Ascending aorta (tissue), 2 donors: ENCODE measurements around the gene SLC9A1. TPM values are rescaled to one million over a fixed set of nuclear protein-coding genes. Genes with fewer than 3 reads are reported as not detected.

Experiments used
- DNase-seq, 2 donors: peaks; one replicate each; pipeline ENCODE4 v3.0.0-alpha.2; 2019; ENCODE audit warnings: low spot score in 2 of 2
- H3K27ac ChIP-seq, 2 donors: fragments of 200-600 bp; sonication (generic); one replicate each; pipeline ENCODE4 v1.5.1; 2016 to 2017; ENCODE audit warnings: mild to moderate bottlenecking in 1 of 2
- H3K27me3 ChIP-seq: fragments of 200-600 bp; sonication (generic); one replicate; pipeline ENCODE4 v1.5.1; 2017
- H3K36me3 ChIP-seq, 2 donors: fragments of 200-600 bp; sonication (generic); one replicate each; pipeline ENCODE4 v1.5.1; 2016
- H3K4me1 ChIP-seq, 2 donors: fragments of 200-600 bp; sonication (generic); one replicate each; pipeline ENCODE4 v1.5.1; 2016 to 2017; ENCODE audit warnings: mild to moderate bottlenecking in 1 of 2
- H3K4me3 ChIP-seq, 2 donors: fragments of 200-600 bp; sonication (generic); one replicate each; pipeline ENCODE4 v1.5.1; 2016 to 2017; ENCODE audit warnings: mild to moderate bottlenecking in 1 of 2
- H3K9me3 ChIP-seq, 2 donors: fragments of 200-600 bp; sonication (generic); one replicate each; pipeline ENCODE4 v1.5.1; 2016
- intact Hi-C: fragments of 100-400 bp; cut with DNase I; formaldehyde crosslinking; loops from one replicate; pipeline ENCODE4 v1.15.1; 2023
- total RNA-seq: library from RNA; depleted of rRNA; stranded (reverse); fragments of >200 nt; gene quantifications from one replicate; pipeline ENCODE4 v1.1.0, GENCODE V29; 2016
- TF ChIP-seq, protein P1 (sequence below), 3 experiments: fragments of 200-600 bp in 2 of 3; fragments of 450-650 bp in 1 of 3; sonication (generic) in 2 of 3; IDR thresholded peaks; one replicate each; pipeline ENCODE4 v1.5.1; 2016 to 2019; ENCODE audit warnings: antibody characterized with exemption in 3 of 3, mild to moderate bottlenecking in 1 of 3, moderate library complexity in 1 of 3

Gene SLC9A1
- total RNA-seq, 1 donor from 2014 or later, result 22.0 TPM

GRCh38 chr1:27141266-27142003 lies 13.5 kb downstream of the SLC9A1 start:
- Histone ChIP-seq H3K27ac (no peak overlapping the region), H3K4me3 (no peak overlapping the region), H3K27me3 (no peaks in the 10 kb centered on the region), H3K4me1 (peaks cover 11 to 29% of the 10 kb centered on the region in 2 donors), H3K36me3 (no peaks in the 10 kb centered on the region), H3K9me3 (no peaks in the 10 kb centered on the region)
- TF ChIP-seq, protein P1, sequence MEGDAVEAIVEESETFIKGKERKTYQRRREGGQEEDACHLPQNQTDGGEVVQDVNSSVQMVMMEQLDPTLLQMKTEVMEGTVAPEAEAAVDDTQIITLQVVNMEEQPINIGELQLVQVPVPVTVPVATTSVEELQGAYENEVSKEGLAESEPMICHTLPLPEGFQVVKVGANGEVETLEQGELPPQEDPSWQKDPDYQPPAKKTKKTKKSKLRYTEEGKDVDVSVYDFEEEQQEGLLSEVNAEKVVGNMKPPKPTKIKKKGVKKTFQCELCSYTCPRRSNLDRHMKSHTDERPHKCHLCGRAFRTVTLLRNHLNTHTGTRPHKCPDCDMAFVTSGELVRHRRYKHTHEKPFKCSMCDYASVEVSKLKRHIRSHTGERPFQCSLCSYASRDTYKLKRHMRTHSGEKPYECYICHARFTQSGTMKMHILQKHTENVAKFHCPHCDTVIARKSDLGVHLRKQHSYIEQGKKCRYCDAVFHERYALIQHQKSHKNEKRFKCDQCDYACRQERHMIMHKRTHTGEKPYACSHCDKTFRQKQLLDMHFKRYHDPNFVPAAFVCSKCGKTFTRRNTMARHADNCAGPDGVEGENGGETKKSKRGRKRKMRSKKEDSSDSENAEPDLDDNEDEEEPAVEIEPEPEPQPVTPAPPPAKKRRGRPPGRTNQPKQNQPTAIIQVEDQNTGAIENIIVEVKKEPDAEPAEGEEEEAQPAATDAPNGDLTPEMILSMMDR (IDR thresholded peaks at IDR 0.05), result no peak
- no peak for DNase-seq
- intact Hi-C loops, result no loop called here

- no peaks in the 10 kb centered on the region for H3K27me3 ChIP-seq
- no peaks in the 10 kb centered on the region for H3K9me3 ChIP-seq
- no peak for DNase-seq
- intact Hi-C loops, result no loop called here
- H3K36me3 ChIP-seq, result no peaks in the 10 kb centered on the region
- TF ChIP-seq, protein P1 (IDR thresholded peaks at IDR 0.05), result no peak
- no peak overlapping the region for H3K27ac ChIP-seq
- peaks cover 2 to 20% of the 10 kb centered on the region in 2 donors for H3K4me1 ChIP-seq
- H3K4me3 ChIP-seq, result no peak overlapping the region
Observed at GRCh38 chr1:27139980-27140379, 14.9 kb downstream of the SLC9A1 start.

- no peak for DNase-seq
- TF ChIP-seq, protein P1 (IDR thresholded peaks at IDR 0.05), result no peak
- Histone ChIP-seq H3K4me1 (peaks cover 2 to 28% of the 10 kb centered on the region in 2 donors), H3K9me3 (no peaks in the 10 kb centered on the region), H3K27me3 (no peaks in the 10 kb centered on the region), H3K36me3 (no peaks in the 10 kb centered on the region), H3K27ac (no peak overlapping the region), H3K4me3 (no peak overlapping the region)
- intact Hi-C loops, result no loop called here
Observed at GRCh38 chr1:27138927-27139326, 16.0 kb downstream of the SLC9A1 start.

DNA sequence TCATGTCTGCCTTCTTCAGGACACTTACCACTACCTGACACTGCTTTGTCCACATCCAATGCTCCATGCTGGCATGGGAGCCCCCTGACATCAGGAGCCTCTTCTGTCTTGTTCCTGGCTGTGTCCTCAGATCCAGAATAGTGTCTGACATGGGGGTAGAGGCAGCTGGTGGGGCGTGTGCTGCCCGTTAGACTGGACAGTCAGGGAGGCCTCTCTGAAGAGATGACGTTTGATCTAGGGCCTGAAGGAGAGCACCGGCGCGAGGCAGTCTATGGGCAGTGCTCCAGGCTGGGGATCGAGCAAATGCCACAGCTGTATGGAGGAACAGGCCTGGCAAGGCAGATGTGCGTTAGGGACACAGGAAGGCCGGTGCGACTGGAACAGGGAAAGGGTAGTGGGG lies 16.6 kb downstream of the SLC9A1 start:
- Histone ChIP-seq H3K4me1 (peaks cover 2 to 28% of the 10 kb centered on the region in 2 donors), H3K4me3 (no peak overlapping the region), H3K27me3 (no peaks in the 10 kb centered on the region), H3K9me3 (no peaks in the 10 kb centered on the region), H3K27ac (peak overlapping the region in 1 of 2 donors; percentile 58), H3K36me3 (no peaks in the 10 kb centered on the region)
- intact Hi-C loops, result no loop called here
- no peak for DNase-seq
- TF ChIP-seq, protein P1 (IDR thresholded peaks at IDR 0.05), result no peak

- no peaks in the 10 kb centered on the region for H3K9me3 ChIP-seq
- TF ChIP-seq, protein P1 (IDR thresholded peaks at IDR 0.05), result no peak
- peak overlapping the region; percentile 31 to 58 for H3K27ac ChIP-seq
- DNase-seq, result peak in 1 of 2 donors; percentile 30
- no peak overlapping the region for H3K4me3 ChIP-seq
- H3K36me3 ChIP-seq, result no peaks in the 10 kb centered on the region
- intact Hi-C loops, result no loop called here
- no peaks in the 10 kb centered on the region for H3K27me3 ChIP-seq
- H3K4me1 ChIP-seq, result peaks cover 2 to 28% of the 10 kb centered on the region in 2 donors
Observed at GRCh38 chr1:27137544-27138075, 17.3 kb downstream of the SLC9A1 start.
